Vagina (tissue), 2 donors: ENCODE measurements around the gene SUGCT.

ENCODE experiments used
- CTCF ChIP-seq, 3 experiments: fragments of 450-650 bp in 2 of 3; fragments of 200-600 bp in 1 of 3; sonication (generic) in 1 of 3; IDR thresholded peaks; one replicate each; pipeline ENCODE4 v1.5.1; 2017 to 2019; ENCODE audit warnings: antibody characterized with exemption in 3 of 3, mild to moderate bottlenecking in 2 of 3, moderate library complexity in 2 of 3
- POLR2A ChIP-seq, 2 donors: fragments of 450-650 bp; IDR thresholded peaks; one replicate each; pipeline ENCODE4 v1.6.1; 2017; ENCODE audit warnings: antibody characterized with exemption in 2 of 2, mild to moderate bottlenecking in 2 of 2, moderate library complexity in 2 of 2
- POLR2AphosphoS5 ChIP-seq, 2 donors: sonication (generic); formaldehyde crosslinking; IDR thresholded peaks; one replicate each; pipeline ENCODE4 v1.9.0; 2017; ENCODE audit warnings: antibody characterized with exemption in 2 of 2, mild to moderate bottlenecking in 2 of 2, low read depth in 1 of 2; ENCODE audit not compliant: insufficient read depth in 1 of 2

- TF ChIP-seq CTCF (IDR thresholded peaks at IDR 0.05) (no peak), POLR2A (IDR thresholded peaks at IDR 0.05) (no peak), POLR2AphosphoS5 (IDR thresholded peaks at IDR 0.05; ENCODE audit: insufficient read depth in 1 of 2, low read depth in 1 of 2) (no peak)
Observed at GRCh38 chr7:40316176-40316575, 181.4 kb downstream of the SUGCT start.
